HG02759 (cell line): ENCODE measurements around the gene CDKN1A.

Experiments used
- ATAC-seq: cut with Tn5 transposase; IDR thresholded peaks from one replicate; pipeline ENCODE4 v1.9.1; 2021; ENCODE audit warnings: mild to moderate bottlenecking, moderate library complexity; ENCODE audit not compliant: unreplicated experiment

Gene CDKN1A

GRCh38 chr6:36655085-36655724 lies 23.3 kb upstream of the CDKN1A start:
- ATAC-seq: no peak

GRCh38 chr6:36656441-36656840 lies 22.1 kb upstream of the CDKN1A start:
- ATAC-seq: no peak

- ATAC-seq: no peak
Measured at GRCh38 chr6:36657271-36657670, 21.2 kb upstream of the CDKN1A start.

DNA sequence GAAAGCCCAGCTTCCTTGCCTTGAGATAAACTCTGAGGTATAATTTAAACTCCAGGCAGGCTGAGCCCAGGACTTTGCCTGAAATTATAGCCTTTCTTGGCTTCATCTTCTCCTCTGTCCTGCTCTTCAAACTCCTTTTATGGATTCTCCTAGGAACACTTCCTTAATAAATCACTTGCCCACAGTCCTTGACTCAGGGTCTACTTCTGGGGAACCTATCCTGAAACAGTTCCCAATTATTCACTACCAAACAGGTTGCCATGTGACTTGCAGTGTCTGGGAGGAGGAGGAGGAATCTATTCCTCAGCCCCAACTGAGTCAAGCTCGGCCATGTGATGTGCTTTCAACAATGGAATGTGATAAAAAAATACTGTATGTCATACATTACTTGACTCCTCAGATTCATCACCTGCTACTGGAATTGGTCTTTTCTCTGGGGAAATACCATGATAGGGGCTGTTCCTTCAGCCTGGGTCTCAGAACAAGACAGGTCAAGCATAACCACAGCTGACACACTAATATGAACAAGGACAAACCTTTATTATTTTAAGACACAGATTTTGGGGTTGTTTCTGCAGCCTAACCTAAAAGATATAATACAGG lies 20.5 kb upstream of the CDKN1A start:
- ATAC-seq: no peak

DNA sequence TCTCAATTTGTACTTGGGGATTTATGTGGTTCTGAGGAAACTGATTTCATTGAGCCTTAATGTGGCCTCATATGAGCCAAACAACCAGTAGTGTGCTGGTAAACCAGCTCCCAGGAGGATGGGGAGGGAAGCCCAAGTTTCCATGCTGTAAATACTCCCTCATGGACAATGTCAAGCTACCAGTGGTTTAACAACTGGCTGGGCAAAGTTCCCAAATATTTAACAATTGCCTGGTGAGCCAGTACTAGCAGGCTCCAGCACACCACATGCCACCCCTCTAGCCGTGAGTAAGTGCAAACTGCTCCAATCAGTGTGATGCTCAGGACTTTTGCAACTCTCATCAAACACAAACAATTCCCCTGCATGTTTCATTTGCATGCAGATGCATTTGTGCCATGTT lies 19.2 kb upstream of the CDKN1A start:
- no peak for ATAC-seq

GRCh38 chr6:36660771-36661471 lies 17.6 kb upstream of the CDKN1A start:
- no peak for ATAC-seq

DNA sequence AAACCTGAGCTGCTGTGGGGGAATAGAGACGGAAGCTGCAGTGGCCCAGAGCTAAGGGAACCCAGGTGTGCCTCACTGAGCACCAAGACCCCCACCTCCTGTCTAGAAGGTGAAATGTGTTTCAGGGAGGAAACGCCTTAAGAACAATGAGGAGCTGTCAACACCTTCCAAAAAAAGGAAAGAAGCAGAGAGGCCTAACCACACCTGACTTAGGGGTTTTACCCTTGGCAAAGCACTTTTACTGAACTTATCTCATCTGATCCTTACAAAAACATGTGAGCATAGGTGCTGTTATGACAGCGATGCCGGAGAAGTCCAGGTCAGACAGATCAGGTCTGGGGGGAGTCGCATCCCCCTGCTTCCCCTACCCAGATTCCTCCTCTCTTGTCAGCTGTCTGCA lies 16.1 kb upstream of the CDKN1A start:
- no peak for ATAC-seq

DNA sequence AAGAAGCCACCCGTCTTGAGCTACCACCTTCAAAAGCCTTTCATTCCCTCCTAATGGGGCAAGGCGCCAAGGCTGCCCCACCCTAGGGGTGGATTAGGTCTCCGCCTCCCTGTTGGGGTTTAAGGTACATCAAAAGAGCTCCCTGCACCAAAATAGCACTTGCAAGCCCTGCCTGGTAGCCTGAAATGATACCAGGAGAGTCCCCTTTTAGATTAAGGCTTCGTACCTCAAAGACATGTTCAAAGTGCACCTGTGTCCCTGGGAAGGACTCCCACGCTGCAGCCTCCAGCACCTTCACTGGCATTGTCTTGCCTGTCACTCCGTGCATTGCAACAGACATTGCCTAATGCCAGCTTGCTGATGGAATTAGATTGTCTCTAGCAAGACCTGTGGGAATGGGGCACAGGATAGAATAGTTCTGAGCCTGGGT lies 15.7 kb upstream of the CDKN1A start:
- ATAC-seq: no peak

GRCh38 chr6:36663504-36664446 lies 14.7 kb upstream of the CDKN1A start:
- no peak for ATAC-seq

GRCh38 chr6:36665180-36665579 lies 13.3 kb upstream of the CDKN1A start:
- no peak for ATAC-seq

- no peak for ATAC-seq
Measured at GRCh38 chr6:36666287-36666686, 12.2 kb upstream of the CDKN1A start.

DNA sequence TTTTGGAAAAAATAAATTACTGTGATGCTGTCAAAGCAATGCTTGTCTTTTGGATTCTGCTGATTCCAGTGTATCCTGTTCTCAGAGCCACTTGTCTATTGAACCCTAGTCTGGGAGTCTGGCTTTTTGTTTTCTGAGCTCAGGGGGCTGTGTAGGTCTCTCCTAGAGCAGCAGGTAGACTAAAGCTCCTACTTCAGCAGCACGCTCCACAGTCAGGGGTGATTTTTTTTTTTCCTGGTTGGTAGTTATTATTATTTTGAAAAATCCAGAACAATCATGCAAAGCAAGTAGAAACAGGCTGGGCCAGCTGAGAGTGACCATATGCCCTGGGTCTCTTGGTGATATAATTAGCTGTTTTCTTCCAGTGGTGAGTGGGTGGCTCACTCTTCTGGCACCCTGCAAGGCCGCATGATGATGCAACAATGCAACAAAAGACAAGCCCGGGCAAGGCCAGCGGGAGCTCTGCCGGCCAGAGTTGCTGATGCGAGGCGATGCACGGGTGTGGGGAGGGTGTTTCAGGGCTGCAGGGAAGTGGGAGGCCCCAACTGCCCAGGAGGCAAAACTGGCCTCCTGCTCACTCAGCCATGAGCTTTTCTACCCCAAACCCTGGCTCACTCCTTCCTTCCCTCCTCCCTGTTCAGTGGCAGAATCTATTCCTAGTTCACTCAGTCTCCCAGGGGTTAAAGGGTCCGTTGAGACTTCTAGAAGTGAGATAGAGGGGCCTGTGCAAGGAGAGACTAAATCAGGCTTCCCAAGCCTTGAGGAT lies 11.5 kb upstream of the CDKN1A start:
- peak; percentile 72 for ATAC-seq

DNA sequence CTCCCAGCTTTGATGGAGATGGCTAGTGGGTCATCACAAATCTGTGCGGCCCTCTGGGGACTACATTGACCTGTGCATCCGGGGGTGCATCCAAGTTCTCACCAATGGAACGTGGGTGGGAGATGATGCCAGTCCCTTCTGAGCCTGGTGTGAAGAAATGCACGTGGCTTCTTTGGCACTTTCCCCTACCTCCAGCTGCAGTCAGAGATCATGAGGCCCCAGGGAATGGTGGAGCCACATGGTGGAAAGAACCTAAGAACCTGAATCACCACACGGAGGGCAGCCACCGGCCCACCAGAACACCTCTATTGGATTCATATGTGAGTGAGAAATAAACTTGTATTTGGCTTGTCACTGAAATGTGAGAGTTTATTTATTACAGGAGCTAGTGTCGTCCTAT lies 9.9 kb upstream of the CDKN1A start:
- ATAC-seq: no peak

DNA sequence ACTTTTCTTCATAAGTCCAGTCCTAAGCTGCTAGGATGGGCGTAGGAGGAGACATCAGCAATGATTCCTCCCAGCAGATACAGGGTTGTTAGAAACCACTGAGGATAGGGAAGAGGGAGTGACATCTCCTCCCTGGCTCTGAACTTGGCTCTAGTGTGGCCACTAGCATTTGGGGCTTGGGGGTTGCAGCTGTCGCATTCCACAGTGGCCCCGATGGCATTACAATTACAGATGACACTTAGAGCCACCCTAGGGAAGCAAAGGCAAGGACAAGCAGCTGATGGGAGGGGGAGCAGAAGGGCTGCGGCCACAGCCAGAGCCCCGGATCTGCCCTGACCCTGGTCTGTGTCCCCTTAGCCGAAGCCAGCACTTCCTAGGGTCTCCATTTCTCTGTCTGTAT lies 9.5 kb upstream of the CDKN1A start:
- no peak for ATAC-seq

GRCh38 chr6:36670271-36670670 lies 8.2 kb upstream of the CDKN1A start:
- no peak for ATAC-seq

DNA sequence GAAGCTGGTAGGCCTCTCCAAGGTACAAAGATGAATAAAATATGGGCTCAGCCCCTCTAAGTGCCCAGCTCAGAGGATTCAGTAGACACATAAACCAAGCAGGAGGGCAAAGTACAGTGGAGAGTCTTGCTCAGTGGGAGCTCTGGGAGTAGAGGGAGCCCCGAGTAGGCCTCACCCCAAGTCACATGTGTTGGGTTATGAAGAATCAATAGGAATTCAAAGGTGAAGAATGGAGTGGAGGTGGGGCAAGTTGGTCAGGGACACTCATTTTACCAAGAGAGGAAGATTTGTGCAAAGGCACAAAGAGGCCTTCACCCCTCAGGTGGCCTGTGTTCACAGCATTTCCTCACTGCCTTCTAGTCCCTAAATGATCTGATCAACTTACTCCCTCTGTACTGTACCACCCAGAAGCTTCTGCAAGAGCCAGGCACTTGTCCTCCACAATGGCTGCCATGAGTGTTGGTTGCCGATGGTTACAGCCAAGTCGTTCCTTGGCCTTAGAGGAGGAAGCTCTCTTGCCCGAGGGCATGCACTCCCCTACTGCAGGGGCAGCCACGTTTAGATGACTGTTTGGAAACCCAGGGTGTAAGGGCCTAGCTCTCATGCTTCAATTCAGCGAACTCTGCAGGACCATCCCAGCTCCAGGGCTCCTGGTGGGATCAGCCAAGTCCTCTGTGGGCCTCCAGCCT lies 6.7 kb upstream of the CDKN1A start:
- ATAC-seq: no peak

GRCh38 chr6:36673882-36674281 lies 4.6 kb upstream of the CDKN1A start:
- no peak for ATAC-seq

DNA sequence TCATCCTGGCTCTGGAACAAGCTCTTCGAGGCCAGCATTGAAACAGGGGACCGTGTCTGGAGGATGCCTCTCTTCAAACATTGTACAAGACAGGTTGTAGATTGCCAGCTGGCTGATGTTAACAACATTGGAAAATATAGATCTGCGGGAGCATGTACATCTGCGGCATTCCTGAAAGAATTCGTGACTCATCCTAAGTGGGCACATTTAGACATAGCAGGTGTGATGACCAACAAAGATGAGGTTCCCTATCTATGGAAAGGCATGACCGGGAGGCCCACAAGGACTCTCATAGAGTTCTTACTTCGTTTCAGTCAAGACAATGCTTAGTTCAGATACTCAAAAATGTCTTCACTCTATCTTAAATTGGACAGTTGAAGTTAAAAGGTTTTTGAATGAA lies 3.6 kb upstream of the CDKN1A start:
- ATAC-seq: no peak

GRCh38 chr6:36676141-36677058 lies 2.1 kb upstream of the CDKN1A start:
- ATAC-seq: no peak
